ENCODE results near the gene MINDY4.

Gene MINDY4

GRCh38 chr7:30771174-30771879 lies at the start of gene MINDY4:
MINDY4 (plus strand) TSS chr7:30771417; CDS start chr7:30771494, 77 bp downstream.
- in situ Hi-C loops (cut with HindIII; ENCODE audit: low sequenced_read_pairs) = no loop called here
- DNase-seq (ENCODE audit: low read depth, low spot score) = peak; percentile 85
- TF ChIP-seq, protein P1, sequence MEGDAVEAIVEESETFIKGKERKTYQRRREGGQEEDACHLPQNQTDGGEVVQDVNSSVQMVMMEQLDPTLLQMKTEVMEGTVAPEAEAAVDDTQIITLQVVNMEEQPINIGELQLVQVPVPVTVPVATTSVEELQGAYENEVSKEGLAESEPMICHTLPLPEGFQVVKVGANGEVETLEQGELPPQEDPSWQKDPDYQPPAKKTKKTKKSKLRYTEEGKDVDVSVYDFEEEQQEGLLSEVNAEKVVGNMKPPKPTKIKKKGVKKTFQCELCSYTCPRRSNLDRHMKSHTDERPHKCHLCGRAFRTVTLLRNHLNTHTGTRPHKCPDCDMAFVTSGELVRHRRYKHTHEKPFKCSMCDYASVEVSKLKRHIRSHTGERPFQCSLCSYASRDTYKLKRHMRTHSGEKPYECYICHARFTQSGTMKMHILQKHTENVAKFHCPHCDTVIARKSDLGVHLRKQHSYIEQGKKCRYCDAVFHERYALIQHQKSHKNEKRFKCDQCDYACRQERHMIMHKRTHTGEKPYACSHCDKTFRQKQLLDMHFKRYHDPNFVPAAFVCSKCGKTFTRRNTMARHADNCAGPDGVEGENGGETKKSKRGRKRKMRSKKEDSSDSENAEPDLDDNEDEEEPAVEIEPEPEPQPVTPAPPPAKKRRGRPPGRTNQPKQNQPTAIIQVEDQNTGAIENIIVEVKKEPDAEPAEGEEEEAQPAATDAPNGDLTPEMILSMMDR (IDR thresholded peaks at IDR 0.05; ENCODE audit: low read depth, low read length) = peak; percentile 10
- peak within 1 kb of the TSS; percentile 71 for H3K4me3 ChIP-seq (ENCODE audit: low read depth, low read length)

- in situ Hi-C loops (cut with HindIII; ENCODE audit: low sequenced_read_pairs) = no loop called here
- TF ChIP-seq, protein P1 (IDR thresholded peaks at IDR 0.05; ENCODE audit: low read depth, low read length) = no peak
- DNase-seq (ENCODE audit: low read depth, low spot score) = no peak
- H3K4me3 ChIP-seq (ENCODE audit: low read depth, low read length) = no peak overlapping the region
Observed at GRCh38 chr7:30722187-30722586, 49.0 kb upstream of the MINDY4 start.

DNA sequence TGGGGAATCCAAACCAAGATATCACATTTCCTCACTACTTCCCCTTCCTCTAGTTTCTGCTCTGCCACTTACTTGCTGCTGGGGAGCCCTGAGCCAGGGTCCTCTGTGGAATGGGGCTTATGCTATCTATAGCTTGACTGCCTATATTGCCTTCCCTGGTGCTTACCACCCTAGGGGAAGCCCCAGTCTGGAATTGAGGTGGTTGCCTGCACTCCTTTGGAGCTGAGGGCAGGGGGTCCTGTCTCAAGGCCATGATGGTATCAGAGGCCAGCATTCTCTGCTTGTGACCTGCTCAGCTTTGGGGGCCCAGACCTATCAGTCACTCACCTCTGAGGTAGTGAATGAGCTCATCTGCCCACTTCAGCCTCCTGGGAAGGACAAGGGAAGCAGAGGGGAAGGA lies 48.5 kb upstream of the MINDY4 start:
- in situ Hi-C loops (cut with HindIII; ENCODE audit: low sequenced_read_pairs) = no loop called here

DNA sequence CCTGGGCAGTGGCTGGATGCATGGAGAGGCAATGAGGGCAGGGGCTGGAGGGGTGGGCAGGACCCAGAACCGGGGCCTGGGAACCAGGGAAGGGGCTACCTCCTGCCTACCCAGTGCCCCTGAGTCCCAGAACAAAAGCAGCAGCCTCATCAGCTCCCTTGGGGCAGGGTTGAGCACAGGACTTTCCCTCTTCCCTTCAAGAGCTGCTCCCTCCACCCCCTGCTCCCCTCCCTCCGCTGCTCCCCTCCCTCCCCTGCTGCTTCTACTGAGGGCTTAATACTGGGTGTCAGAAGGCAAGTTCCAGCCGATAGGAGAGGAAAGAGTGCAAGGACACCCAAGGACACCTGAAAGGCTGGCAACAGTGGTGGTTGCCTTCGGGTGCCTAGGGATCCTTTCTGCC lies 47.4 kb upstream of the MINDY4 start:
- in situ Hi-C loops (cut with HindIII; ENCODE audit: low sequenced_read_pairs) = no loop called here
- no peak overlapping the region for H3K4me3 ChIP-seq (ENCODE audit: low read depth, low read length)
- no peak for DNase-seq (ENCODE audit: low read depth, low spot score)
- TF ChIP-seq, protein P1 (IDR thresholded peaks at IDR 0.05; ENCODE audit: low read depth, low read length) = no peak

More for the DNA sequence above, 48.5 kb upstream of the MINDY4 start:
- no peak for DNase-seq (ENCODE audit: low read depth, low spot score)
- H3K4me3 ChIP-seq (ENCODE audit: low read depth, low read length) = no peak overlapping the region
- TF ChIP-seq, protein P1 (IDR thresholded peaks at IDR 0.05; ENCODE audit: low read depth, low read length) = no peak

GRCh38 chr7:30726296-30727006 lies 44.8 kb upstream of the MINDY4 start:
- no peak overlapping the region for H3K4me3 ChIP-seq (ENCODE audit: low read depth, low read length)
- in situ Hi-C loops (cut with HindIII; ENCODE audit: low sequenced_read_pairs) = no loop called here
- DNase-seq (ENCODE audit: low read depth, low spot score) = no peak
- TF ChIP-seq, protein P1 (IDR thresholded peaks at IDR 0.05; ENCODE audit: low read depth, low read length) = no peak

GRCh38 chr7:30727061-30727945 lies 43.9 kb upstream of the MINDY4 start:
- no peak overlapping the region for H3K4me3 ChIP-seq (ENCODE audit: low read depth, low read length)
- TF ChIP-seq, protein P1 (IDR thresholded peaks at IDR 0.05; ENCODE audit: low read depth, low read length) = no peak
- no peak for DNase-seq (ENCODE audit: low read depth, low spot score)
- in situ Hi-C loops (cut with HindIII; ENCODE audit: low sequenced_read_pairs) = no loop called here

All from astrocyte of the spinal cord (primary cell).